Skin of body (tissue), 2 donors: ENCODE results near the gene EIF3F. TPM values are rescaled to one million over a fixed set of nuclear protein-coding genes. Genes with fewer than 3 reads are reported as not detected.

Experiments
- DNase-seq: peaks from one replicate; lab custom pipeline; 2025; lab: John Stamatoyannopoulos, UW
- total RNA-seq: library from RNA; depleted of rRNA; stranded (reverse); fragments of >200 nt; gene quantifications from one replicate; pipeline ENCODE4 v1.2.3, GENCODE V29; 2014

The EIF3F gene
- total RNA-seq = 122 TPM

GRCh38 chr11:7986768-7987559, at the start of gene EIF3F:
TSS of gene EIF3F (plus strand) at chr11:7987337. CDS start at chr11:7987353, 16 bp downstream.
- peak; percentile 100 for DNase-seq

GRCh38 chr11:7941146-7941545, 46.0 kb upstream of the EIF3F start:
- DNase-seq = no peak

- DNase-seq = no peak
Observed at GRCh38 chr11:7941608-7942007, 45.5 kb upstream of the EIF3F start, which contains the start of gene OR10A3. TSS of gene OR10A3 (minus strand) at chr11:7941708. CDS start at chr11:7939520, 2,188 bp downstream.

GRCh38 chr11:7944123-7944522, 43.0 kb upstream of the EIF3F start:
- DNase-seq = no peak

- no peak for DNase-seq
Observed at GRCh38 chr11:7949934-7950333, 37.2 kb upstream of the EIF3F start.

GRCh38 chr11:7955191-7955590, 31.9 kb upstream of the EIF3F start:
- no peak for DNase-seq

GRCh38 chr11:7964261-7964660, 22.9 kb upstream of the EIF3F start:
- DNase-seq = no peak

- no peak for DNase-seq
Observed at GRCh38 chr11:7964873-7965272, 22.3 kb upstream of the EIF3F start.

- DNase-seq = no peak
Observed at GRCh38 chr11:7965386-7965785, 21.8 kb upstream of the EIF3F start, which contains the start of gene NLRP10. TSS of gene NLRP10 (minus strand) at chr11:7965447. CDS start at chr11:7963495, 1,952 bp downstream.

GRCh38 chr11:7967097-7967496, 20.0 kb upstream of the EIF3F start:
- DNase-seq = no peak

GRCh38 chr11:7967826-7968225, 19.3 kb upstream of the EIF3F start:
- no peak for DNase-seq

GRCh38 chr11:7968686-7969085, 18.5 kb upstream of the EIF3F start:
- no peak for DNase-seq

GRCh38 chr11:7969756-7970646, 17.1 kb upstream of the EIF3F start:
- DNase-seq = no peak

- no peak for DNase-seq
Observed at GRCh38 chr11:7971846-7972245, 15.3 kb upstream of the EIF3F start.

- DNase-seq = no peak
Observed at GRCh38 chr11:7973011-7973410, 14.1 kb upstream of the EIF3F start.

- no peak for DNase-seq
Observed at GRCh38 chr11:7974668-7975067, 12.5 kb upstream of the EIF3F start.

- no peak for DNase-seq
Observed at GRCh38 chr11:7977232-7977917, 9.8 kb upstream of the EIF3F start.

- no peak for DNase-seq
Observed at GRCh38 chr11:7981619-7982157, 5.4 kb upstream of the EIF3F start.

- DNase-seq = no peak
Observed at GRCh38 chr11:7982582-7983119, 4.5 kb upstream of the EIF3F start.

- DNase-seq = no peak
Observed at GRCh38 chr11:7983832-7984590, 3.1 kb upstream of the EIF3F start.
